ENCODE data around the gene ADAMTS9. TPM values are rescaled to one million over a fixed set of nuclear protein-coding genes. Genes with fewer than 3 reads are reported as not detected.

Gene ADAMTS9
- total RNA-seq, 1 donor from 2014 or later: 58.3 TPM

DNA sequence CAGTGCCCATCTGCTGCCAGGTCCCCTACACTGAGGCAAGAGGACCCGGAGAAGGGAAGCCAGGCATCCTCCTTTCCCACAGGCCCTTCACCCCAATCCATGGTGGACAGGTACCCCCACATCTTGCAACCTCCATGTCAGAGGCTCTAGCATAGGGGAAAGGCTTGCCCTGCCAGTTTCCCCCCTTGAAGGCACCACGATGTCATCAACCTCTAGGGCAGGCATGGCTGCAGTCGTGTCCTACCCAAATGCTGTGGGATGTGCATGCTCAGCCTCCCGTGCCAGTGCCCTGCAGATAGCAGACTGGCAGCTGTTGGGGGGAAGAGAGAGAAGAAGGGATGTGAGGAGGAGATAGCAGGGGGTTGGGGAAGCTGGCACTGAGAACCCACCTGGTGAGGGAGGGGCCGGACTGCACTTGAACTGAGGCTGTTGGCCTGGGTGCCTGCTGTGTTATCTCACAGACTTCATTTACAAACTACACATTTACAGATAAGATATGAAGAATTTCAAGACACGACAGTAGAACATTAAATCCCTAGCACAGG lies 197.5 kb downstream of the ADAMTS9 start:
- DNase-seq (ENCODE audit: low read depth, low spot score): no peak

DNA sequence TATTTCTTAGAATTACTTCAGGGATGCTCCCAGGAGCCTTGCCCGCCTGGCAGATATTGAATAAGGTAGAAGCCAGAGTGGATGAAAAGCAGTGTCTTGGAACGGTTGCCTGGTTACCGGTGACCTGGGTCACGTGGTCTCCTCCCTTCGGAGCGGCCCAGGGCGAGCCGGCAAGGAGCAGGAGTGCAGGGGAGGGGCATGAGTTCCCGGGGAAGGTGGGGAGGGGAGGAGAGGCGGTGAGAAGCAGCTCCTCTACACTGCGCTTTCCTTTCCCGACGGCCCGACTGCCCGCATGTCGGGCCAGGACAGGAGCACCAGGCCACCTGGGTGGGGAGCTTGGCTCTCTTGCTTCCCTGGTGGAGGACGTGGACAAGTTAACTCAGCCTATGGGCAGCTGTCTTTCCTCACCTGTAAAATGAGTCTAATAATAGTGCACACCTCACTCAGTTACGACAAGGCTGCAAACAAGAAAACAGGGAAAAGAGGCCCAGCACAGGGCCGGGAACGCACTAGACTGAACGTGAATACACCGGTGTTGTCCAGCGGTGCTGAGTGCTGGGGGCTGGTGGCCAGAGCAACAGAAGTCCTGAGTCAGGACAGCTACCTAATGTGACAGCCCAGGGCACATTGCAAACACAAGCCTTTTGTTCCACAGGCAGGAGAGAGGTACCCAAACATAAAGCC lies 198.3 kb downstream of the ADAMTS9 start:
- no peak for DNase-seq (ENCODE audit: low read depth, low spot score)

DNA sequence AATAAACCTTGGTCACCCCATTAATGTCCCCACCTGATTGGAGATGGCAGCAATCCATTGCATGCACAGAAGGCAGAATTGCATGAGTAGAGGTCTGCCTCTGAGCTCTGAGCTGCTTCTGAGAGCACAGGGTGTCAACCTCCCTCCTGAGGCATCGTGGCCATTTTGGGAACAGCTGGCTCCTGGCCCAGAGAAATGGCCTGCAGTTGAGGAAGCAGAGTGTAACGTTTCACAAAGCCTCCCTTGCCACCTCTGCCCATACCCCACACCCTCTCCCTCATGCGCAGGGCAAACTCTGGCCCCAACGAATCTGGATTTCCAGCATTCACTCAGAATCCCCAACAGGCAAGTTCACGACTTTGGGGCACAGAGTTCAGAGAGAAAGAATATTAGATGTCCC lies 198.9 kb downstream of the ADAMTS9 start:
- DNase-seq (ENCODE audit: low read depth, low spot score): no peak

DNA sequence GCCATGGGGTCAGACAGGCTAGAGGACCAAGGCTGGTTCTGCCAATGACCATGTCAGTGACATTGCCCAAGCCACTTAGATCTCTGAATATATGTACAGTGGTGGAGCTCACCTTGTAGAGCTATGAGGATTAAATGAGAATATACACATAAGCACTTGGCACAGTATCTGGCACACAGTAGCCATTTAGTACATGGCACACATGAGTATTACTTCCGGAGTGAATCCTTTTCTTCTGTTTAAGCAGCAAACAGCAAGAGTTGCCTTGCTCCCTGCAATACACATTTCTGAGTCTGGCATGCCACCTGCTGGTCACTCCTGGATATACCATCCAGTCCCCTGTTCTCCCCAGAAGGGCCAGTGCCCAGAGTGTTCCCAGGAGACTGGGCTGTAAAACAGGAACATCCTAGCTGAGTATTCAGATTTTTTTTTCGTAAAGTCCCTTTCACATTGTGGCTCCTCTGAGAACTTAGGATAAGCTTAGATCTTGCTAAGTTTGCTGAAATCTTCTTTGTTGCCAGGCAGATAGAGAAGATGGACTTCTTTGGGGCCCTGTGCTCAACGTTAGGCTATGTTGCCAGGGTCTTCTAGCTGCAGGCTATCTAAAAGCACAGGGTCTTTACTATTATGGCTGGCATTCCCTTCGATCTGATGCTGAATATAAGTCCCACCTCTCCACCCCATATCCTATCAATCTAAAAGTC lies 203.4 kb downstream of the ADAMTS9 start:
- DNase-seq (ENCODE audit: low read depth, low spot score): peak; percentile 63

DNA sequence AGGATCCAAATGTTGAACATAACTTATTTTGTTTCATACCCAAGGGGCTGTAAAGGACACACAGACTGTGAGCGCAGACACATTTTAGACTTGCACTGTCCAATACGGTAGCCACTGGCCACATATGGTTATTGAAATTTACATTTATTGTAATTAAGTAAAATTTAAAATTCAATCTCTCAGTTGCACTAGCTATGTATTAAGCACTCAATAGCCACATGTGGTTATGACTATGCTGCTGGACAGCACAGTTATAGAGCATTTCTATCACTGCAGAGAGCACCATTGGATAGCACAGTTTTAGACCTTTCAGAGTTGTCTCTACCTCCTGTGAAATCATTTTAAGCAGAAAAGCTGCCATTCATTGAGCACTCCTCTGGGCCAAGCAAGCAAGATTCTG lies 204.3 kb downstream of the ADAMTS9 start:
- no peak for DNase-seq (ENCODE audit: low read depth, low spot score)

DNA sequence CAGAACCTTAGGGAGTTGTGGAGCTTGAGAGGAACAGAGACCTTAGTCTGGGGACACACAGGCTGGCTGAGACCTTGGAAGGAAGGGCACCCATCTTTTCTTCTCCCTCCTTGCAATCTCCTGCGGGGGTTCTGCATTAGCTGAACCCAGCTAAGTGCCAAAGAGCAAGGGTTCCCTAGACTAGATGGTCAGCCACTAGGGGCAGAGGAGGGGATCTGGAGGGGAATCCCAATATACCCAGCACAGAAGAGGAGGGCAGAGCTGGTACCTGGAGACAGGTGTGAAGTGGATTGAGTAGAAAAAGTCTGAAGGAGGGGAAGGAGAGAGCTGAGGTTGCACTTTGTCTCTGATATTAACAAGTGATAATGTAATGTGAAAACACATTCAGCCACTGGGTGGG lies 212.8 kb downstream of the ADAMTS9 start:
- no peak for DNase-seq (ENCODE audit: low read depth, low spot score)

DNA sequence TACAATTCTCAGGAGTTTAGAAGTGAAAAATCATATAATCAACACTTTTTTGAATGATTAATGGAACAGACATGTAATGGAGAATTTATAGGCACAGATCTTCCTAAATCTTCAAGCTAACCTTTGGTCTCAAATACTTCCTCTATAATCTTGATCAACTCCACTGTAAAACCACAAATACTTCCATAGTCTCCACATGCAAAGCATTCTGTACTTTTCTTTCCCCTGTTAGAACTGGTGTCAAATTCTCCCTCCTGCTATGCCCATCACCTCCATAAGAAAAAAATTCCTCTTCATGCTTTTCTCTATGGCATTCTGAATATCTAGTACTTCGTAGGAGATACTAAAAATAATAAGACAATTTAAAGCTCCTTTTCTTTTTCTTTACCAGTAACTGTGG lies 214.3 kb downstream of the ADAMTS9 start:
- DNase-seq (ENCODE audit: low read depth, low spot score): no peak

DNA sequence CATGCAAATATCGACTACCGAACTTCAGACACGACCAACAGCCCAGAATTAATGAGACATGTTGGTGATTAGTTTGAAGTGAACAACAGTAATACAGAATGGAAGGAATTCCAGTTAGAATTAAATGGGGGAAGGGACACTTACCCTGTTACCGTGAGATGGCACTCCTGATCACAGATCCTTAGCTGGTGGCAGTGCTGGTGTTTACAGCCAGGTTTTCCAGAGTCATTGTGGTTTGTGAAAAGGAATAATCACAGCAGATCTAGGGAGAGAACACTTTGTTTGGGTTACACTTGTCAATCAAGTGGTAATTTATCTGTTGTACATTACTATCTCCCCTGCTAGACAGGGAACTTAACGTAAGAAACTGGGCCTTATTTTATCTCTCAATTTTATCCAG lies 217.4 kb downstream of the ADAMTS9 start:
- DNase-seq (ENCODE audit: low read depth, low spot score): no peak

DNA sequence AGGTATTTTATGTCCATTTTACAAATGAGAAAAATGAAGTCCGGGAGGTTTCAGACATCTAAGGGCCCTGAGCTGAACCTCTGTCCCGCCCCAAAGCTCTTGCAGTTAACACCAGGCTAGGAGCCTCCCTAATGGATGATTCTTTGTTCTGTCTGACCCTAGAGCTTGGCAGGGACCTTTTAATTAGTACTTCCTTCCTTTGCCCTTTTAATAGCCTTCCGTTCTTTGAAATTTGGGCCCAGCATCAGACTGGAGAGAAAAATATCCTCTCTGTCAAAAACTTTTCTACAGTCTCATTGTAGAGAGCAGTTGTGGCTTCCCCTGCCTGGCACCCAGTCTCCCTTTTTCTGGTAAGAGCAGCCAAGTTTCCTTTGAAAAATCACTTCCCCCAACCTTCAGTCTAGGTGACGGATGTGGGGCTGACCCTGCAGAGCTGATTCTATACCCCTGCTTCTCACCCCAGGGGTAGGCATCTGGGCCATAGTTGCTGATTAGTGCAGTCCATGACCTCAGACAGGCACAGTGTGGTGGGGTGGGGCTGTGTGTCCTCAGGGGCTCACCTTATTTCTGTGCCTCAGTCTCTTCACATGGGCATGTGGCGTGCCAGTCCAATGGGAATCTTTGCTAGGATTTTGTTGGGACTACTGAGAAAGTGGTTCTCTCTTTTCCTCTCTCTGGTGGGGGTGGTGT lies 220.4 kb downstream of the ADAMTS9 start:
- DNase-seq (ENCODE audit: low read depth, low spot score): no peak

Data from pulmonary artery endothelial cell (primary cell).